ENCODE results near the gene R3HDM2. TPM values are rescaled to one million over a fixed set of nuclear protein-coding genes. Genes with fewer than 3 reads are reported as not detected.
"Not testable (repeated sequence)": the region's sequence is repeated elsewhere in the genome, so short reads cannot be mapped to it uniquely, and the experiment has no call there.

R3HDM2 gene
- total RNA-seq, 1 donor from 2014 or later, result 19.2 TPM

DNA sequence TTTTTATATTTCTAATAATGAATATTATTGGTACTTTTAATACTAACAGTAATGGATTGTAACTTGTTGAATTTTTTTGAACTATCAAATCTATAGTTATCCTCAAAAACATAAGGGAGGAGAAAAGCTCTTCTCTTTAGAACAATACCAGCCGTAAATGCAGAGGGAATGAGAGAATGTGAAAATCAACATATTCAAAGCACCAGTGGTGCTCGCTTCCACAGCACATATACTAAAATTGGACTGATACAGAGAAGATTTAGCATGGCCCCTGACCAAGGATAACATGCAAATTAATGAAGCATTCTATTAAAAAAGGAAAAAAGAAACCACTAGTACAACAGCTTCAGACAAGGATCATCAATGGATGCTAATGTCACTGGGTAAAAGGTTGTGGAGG, 15.8 kb downstream of the R3HDM2 start:
- no peaks in the 10 kb centered on the region for H3K9me3 ChIP-seq (ENCODE audit: insufficient read depth, low read depth, low read length)
- H4K20me1 ChIP-seq (ENCODE audit: insufficient read depth, low read length), result peaks cover 28% of the 10 kb centered on the region
- Mint-ChIP-seq H3K36me3 (ENCODE audit: low read depth, unreplicated experiment) (peaks cover 2% of the 10 kb centered on the region), H3K9me3 (ENCODE audit: unreplicated experiment) (no peaks in the 10 kb centered on the region), H3K4me1 (ENCODE audit: low read depth, unreplicated experiment) (no peaks in the 10 kb centered on the region), H3K27me3 (ENCODE audit: low read depth, unreplicated experiment) (no peaks in the 10 kb centered on the region), H3K4me3 (ENCODE audit: unreplicated experiment) (no peak overlapping the region), H3K27ac (ENCODE audit: unreplicated experiment) (no peak overlapping the region)
- TF ChIP-seq CTCF (IDR thresholded peaks at IDR 0.05; ENCODE audit: insufficient read depth, low read depth, low read length) (no peak), EZH2 (IDR thresholded peaks at IDR 0.05; ENCODE audit: insufficient read depth, low read length) (no peak)
- FAIRE-seq, result no peak
- no peaks in the 10 kb centered on the region for H3K36me3 ChIP-seq (ENCODE audit: insufficient read depth, low read length)
- H3K27me3 ChIP-seq (ENCODE audit: insufficient read depth, low read length), result no peaks in the 10 kb centered on the region
- H3K4me2 ChIP-seq (ENCODE audit: low read length), result no peak overlapping the region
- no peak overlapping the region for H3K9ac ChIP-seq (ENCODE audit: low read length)
- no peak overlapping the region for H3K4me3 ChIP-seq (ENCODE audit: insufficient read depth, low read depth, low read length)
- H2AFZ ChIP-seq (ENCODE audit: low read depth, low read length), result no peak overlapping the region
- no peaks in the 10 kb centered on the region for H3K4me1 ChIP-seq (ENCODE audit: insufficient read depth, low read length)
- peaks cover 68% of the 10 kb centered on the region for H3K79me2 ChIP-seq (ENCODE audit: insufficient read depth, low read length)
- H3K27ac ChIP-seq (ENCODE audit: low read depth, low read length), result no peak overlapping the region
- no peak for DNase-seq (ENCODE audit: low read depth)

GRCh38 chr12:57414160-57414559, 16.7 kb downstream of the R3HDM2 start:
- H3K4me1 ChIP-seq (ENCODE audit: insufficient read depth, low read length); DNase-seq (ENCODE audit: low read depth); H3K36me3 ChIP-seq (ENCODE audit: insufficient read depth, low read length); H3K4me2 ChIP-seq (ENCODE audit: low read length); H3K9me3 ChIP-seq (ENCODE audit: insufficient read depth, low read depth, low read length); FAIRE-seq; H3K9me3 Mint-ChIP-seq (ENCODE audit: unreplicated experiment); H3K27ac Mint-ChIP-seq (ENCODE audit: unreplicated experiment); H3K4me1 Mint-ChIP-seq (ENCODE audit: low read depth, unreplicated experiment); H3K36me3 Mint-ChIP-seq (ENCODE audit: low read depth, unreplicated experiment); H3K4me3 Mint-ChIP-seq (ENCODE audit: unreplicated experiment); H3K9ac ChIP-seq (ENCODE audit: low read length); H3K27me3 Mint-ChIP-seq (ENCODE audit: low read depth, unreplicated experiment); H2AFZ ChIP-seq (ENCODE audit: low read depth, low read length); H3K27ac ChIP-seq (ENCODE audit: low read depth, low read length); H3K27me3 ChIP-seq (ENCODE audit: insufficient read depth, low read length); H3K4me3 ChIP-seq (ENCODE audit: insufficient read depth, low read depth, low read length): not testable (repeated sequence)
- Histone ChIP-seq H4K20me1 (ENCODE audit: insufficient read depth, low read length) (peaks cover 24% of the 10 kb centered on the region), H3K79me2 (ENCODE audit: insufficient read depth, low read length) (peaks cover 61% of the 10 kb centered on the region)

- H3K4me2 ChIP-seq (ENCODE audit: low read length), result no peak overlapping the region
- peaks cover 20% of the 10 kb centered on the region for H4K20me1 ChIP-seq (ENCODE audit: insufficient read depth, low read length)
- no peak overlapping the region for H3K9ac ChIP-seq (ENCODE audit: low read length)
- FAIRE-seq (no peak), DNase-seq (ENCODE audit: low read depth) (no peak)
- H3K27ac Mint-ChIP-seq (ENCODE audit: unreplicated experiment), result no peak overlapping the region
- H3K9me3 Mint-ChIP-seq (ENCODE audit: unreplicated experiment), result no peaks in the 10 kb centered on the region
- H3K4me3 ChIP-seq (ENCODE audit: insufficient read depth, low read depth, low read length), result no peak overlapping the region
- no peaks in the 10 kb centered on the region for H3K36me3 ChIP-seq (ENCODE audit: insufficient read depth, low read length)
- no peaks in the 10 kb centered on the region for H3K27me3 Mint-ChIP-seq (ENCODE audit: low read depth, unreplicated experiment)
- H2AFZ ChIP-seq (ENCODE audit: low read depth, low read length), result no peak overlapping the region
- TF ChIP-seq EZH2 (IDR thresholded peaks at IDR 0.05; ENCODE audit: insufficient read depth, low read length) (no peak), CTCF (IDR thresholded peaks at IDR 0.05; ENCODE audit: insufficient read depth, low read depth, low read length) (no peak)
- H3K36me3 Mint-ChIP-seq (ENCODE audit: low read depth, unreplicated experiment), result peaks cover 2% of the 10 kb centered on the region
- no peak overlapping the region for H3K4me3 Mint-ChIP-seq (ENCODE audit: unreplicated experiment)
- H3K4me1 ChIP-seq (ENCODE audit: insufficient read depth, low read length), result no peaks in the 10 kb centered on the region
- no peaks in the 10 kb centered on the region for H3K27me3 ChIP-seq (ENCODE audit: insufficient read depth, low read length)
- H3K27ac ChIP-seq (ENCODE audit: low read depth, low read length), result no peak overlapping the region
- no peaks in the 10 kb centered on the region for H3K4me1 Mint-ChIP-seq (ENCODE audit: low read depth, unreplicated experiment)
- no peaks in the 10 kb centered on the region for H3K9me3 ChIP-seq (ENCODE audit: insufficient read depth, low read depth, low read length)
- peaks cover 44% of the 10 kb centered on the region for H3K79me2 ChIP-seq (ENCODE audit: insufficient read depth, low read length)
These were observed 20.3 kb downstream of the R3HDM2 start for GRCh38 chr12:57410534-57410933.

Data from astrocyte (in vitro differentiated cells and primary cell).